HG02981 (cell line): ENCODE results near the gene ISOC1.
A peak's percentile ranks its signal among the peaks of the same experiment; 100 is the strongest.

Source experiments
- ATAC-seq: cut with Tn5 transposase; IDR thresholded peaks from one replicate; pipeline ENCODE4 v1.9.1; 2021; ENCODE audit warnings: mild to moderate bottlenecking, moderate library complexity; ENCODE audit not compliant: unreplicated experiment

The ISOC1 gene

DNA sequence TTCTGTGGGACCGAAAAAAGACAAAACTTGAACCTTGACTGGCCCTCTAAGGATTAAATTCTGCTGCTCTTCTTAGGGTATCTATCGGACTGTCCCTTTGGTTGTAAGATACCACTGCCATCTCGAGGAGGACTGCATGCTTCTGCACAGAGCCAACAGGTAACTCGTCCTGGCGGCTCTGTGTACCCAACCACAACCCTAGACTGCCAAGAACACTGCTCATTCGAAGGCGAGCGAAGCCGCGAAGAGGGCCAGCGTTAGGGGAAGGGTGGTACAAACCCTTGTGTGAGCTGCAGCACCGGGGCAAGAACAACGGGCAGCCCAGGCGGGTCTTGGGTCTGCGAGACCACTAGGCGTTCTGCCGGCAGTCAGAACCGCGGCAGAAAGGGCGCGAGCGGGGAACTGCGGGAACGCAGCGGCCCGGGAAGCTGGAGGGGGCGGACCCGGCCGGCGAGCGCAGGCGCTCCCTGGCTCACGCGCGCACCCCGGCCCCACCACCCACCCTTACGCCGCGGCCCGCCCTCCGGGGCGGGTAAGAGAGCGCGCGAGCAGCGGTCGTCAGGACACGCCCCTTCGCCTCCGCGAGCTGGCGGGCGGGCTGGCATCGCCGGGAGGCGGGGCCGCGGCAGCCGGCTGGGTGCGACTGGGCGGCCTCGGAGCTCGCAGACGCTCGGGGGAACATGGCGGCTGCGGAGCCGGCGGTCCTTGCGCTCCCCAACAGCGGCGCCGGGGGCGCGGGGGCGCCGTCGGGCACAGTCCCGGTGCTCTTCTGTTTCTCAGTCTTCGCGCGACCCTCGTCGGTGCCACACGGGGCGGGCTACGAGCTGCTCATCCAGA is at the start of gene ISOC1:
Gene ISOC1 (plus strand): TSS at position 663 of the 837 bp plus-strand sequence. CDS start 18 bp downstream, at position 681.
- peak; percentile 87 for ATAC-seq

GRCh38 chr5:129046151-129046550 is 48.4 kb upstream of the ISOC1 start:
- no peak for ATAC-seq

GRCh38 chr5:129048509-129048908 is 46.0 kb upstream of the ISOC1 start:
- no peak for ATAC-seq

- ATAC-seq: no peak
Measured at GRCh38 chr5:129049126-129049799, 45.3 kb upstream of the ISOC1 start.

DNA sequence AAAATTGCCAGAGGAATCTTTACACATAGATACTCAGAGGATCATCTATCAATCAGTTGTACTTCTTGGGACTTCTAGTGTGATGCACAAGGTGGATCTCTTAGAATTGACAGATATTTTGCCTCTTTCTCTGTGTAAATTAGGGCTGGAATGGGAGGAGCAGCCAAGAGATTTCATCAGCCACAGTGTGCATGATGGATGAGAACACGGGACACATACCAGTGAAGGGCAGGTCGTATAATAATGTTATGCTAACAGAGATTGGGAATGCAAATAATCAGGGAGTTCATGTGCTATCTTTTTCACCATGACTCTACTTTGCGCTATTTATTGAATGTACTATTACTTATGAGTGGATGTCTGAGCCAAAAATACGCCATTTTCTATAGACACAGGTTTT is 43.3 kb upstream of the ISOC1 start:
- ATAC-seq: no peak

DNA sequence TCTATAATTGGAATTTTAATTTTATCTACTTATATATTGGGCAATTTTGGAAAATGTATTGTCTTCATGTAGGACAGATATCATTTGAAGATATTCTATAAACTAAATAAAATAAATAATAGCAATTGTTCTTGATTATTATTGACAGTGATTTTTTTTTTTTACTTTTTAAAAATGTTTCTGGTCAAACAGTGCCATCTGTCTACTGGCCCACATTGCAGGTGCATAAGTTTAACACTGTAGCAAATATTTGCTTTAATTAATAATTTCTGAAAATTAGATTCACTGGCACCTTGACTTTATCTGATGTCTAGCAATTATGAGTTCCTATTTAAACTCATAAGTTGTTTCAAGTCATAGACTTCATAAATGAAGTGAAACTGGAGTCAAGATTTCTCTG is 41.1 kb upstream of the ISOC1 start:
- ATAC-seq: no peak

DNA sequence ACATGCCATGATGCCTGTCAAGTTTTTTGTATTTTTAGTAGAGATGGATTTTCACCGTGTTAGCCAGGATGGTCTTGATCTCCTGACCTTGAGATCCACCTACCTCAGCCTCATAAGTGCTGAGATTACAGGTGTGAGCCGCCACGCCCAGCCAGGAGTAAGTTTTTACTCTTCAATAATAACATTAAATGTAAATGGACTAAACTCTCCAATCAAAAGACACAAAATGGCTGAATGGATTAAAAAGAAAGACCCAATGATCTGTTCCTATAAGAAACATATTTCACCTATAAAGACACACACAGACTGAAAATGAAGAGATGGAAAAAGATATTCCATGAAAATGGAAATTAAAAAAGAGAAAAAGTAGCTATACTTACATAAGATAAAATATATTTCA is 37.2 kb upstream of the ISOC1 start:
- ATAC-seq: no peak

- no peak for ATAC-seq
Measured at GRCh38 chr5:129061849-129062248, 32.7 kb upstream of the ISOC1 start.

DNA sequence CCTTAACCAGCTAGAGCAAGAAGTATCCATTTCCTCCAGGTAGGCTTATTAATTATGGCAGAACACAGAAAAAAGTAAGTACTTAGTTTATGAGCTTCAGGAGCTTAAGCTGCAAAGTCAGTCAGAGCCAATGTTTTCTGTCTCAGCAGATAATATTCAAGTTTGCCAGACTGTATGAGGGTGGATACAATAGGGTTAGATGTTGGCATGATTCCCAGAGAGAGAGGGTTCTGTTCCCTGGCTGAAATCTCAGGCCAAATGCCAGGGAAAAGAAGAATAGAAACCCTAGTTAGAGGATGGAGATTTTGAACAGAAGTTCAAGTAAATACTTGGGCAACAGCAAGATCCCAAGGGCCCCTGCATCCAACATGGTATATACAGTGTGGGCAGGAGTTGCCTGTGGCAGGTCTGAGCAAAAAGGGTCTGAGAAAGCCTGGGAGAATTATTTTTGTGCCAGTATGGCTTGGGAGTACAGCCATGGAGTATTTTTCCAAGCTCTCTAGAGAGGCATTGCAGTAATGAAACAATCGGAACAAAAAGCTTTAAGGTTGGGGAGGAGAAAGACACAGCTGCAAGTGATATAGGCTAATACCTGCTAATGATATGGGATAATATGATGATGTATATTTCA is 31.0 kb upstream of the ISOC1 start:
- ATAC-seq: no peak

DNA sequence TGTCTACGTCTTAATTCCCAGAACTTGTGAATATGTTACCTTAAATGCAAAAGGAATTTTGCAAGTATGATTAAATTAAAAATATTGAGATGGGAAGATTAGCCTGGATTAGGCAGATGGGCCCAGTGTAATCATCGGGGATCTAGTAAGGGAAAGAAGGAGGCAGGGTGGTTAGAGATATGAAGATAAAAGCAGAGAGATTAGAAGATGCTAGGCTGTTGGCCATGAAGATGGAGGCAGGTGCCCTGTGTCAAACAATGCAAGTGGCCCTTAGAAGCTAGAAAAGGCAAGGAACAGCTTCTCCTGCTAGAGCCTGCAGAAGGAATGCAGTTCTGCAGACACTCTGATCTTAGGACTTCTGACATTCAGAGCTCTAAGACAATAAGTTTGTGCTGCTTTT is 28.8 kb upstream of the ISOC1 start:
- ATAC-seq: no peak

DNA sequence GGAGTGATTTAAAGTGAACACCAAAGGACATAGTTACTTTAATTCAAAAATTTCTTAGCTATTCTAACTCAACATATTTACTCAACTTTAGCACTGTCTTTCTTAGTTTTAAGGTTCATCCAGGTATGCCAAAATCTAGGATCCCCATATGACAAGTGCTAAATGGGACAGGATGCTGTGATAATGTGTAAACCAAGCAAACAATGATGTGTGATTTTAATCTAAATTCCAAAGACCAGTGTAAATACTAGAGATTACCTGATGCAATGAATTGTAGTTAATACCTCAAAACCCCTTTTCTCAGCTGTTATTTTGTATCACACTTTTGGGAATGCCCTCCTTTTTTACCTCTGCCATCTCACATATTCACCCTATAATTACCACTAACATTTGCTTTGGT is 26.8 kb upstream of the ISOC1 start:
- ATAC-seq: no peak

DNA sequence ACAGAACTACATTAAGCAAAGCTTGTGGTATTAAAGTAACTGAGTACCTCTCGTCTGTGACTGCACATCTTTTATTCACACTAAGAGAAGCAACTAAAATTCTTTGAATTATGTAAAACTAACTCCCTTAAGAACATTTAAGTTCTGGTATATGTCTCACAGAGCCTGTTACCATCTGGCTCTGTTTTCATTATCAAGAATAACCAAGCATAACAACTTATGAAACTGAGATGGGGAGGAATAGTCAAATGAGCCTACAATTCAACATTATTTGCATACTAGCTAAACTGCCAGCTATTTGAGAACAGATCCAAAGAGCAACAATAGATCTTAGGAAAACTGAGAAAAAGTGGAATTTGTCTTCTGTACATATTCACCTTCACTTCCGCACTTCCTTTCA is 25.3 kb upstream of the ISOC1 start:
- peak; percentile 77 for ATAC-seq

DNA sequence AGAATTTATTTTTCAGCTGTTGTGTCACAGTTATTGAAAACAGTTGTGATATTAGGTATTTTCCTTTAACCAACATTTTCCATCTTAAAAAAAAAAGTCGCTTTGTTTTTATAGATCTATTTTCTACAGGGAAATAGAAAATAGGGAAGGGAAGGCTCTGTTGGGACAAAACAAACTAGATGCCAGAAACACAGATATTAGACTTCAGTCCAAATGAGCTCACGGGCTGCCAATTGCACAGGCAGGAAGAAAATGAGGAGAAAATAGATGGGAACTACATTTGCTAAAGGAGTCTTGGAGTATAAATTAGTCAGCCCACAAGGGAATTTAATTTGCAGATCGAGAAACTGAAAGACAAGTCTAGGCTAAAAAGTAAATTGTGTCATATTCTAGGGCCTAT is 21.4 kb upstream of the ISOC1 start:
- ATAC-seq: no peak

DNA sequence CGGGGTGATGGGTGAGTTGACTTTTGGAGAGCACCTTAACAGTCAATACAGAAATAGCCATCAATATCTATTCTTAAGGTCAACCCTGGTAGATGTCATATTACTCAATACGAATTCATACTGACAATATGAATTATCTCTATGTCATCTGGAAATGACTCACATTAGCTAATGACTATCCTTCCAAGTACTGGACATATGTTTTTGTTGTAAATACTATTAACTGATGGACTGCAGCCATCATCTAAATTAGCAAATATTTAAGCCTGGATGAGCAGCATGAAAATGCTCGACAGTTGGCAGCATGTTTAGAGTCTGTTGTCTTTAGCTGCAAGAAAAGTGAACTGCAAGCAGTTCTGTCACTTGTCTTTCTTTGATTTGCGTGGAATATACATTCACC is 19.6 kb upstream of the ISOC1 start:
- no peak for ATAC-seq

DNA sequence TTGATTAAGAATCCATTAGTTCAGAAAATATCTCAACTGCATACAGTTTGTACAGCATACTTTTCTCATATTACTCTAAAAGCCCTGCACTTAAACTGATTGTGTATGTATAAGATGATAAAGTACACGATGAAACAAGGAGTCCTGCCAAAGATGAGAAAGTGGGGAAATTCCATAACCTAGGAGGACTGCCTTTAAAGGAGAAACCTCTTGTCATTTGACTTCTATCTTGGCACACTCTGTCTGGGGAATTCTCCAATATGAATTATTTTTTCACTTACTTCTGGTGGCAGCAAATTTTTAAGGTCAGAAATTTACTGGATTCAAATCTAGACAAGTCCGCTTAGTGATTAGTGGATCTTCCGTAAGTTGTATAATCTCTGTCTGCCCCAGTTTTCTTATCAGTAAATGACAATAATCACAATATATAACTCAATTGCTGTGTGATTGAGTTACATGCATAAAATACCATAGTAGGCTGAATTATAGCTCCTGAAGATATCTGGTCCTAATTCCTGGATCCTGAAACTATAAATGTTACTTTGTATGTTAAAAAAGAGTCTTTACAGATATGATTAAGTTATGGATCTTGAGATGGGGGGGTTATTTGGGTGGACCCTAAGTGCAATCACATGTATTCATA is 17.0 kb upstream of the ISOC1 start:
- ATAC-seq: no peak

DNA sequence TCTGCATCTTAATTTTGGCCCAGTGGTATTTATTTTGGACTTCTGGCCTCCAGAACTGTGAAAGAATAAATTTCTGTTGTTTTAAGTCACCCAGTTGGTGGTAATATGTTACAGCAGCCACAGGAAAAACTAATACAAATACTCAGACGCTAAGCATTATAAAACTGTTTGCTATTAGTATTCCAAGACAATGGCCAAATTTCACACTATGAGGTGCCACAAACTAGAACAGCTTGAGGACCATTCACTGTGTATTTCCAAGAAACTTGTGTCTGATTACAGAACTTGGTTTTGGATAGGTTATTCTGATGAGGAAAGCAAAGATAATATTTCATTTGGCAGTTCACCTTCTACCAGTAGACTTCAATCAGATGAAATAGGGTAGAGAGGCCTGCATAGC is 16.3 kb upstream of the ISOC1 start:
- ATAC-seq: no peak

DNA sequence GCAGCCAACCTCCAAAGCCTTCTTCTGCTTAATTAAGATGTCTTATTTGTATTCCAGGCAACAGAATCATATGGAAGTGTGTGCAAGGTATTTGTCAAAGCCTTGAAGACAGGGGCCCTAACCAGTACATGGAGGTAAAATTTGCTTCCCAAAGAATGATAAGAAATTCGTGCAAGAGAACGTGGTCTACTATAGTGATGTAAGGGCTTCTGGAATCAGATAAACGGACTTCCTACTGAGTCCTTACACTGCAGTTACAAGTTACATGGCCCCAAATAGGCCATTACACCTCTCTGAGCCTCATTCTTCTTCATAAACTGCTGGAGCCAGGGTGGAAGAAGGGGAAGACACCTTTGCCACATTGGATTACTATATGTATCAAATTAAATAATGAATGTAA is 15.9 kb upstream of the ISOC1 start:
- no peak for ATAC-seq

DNA sequence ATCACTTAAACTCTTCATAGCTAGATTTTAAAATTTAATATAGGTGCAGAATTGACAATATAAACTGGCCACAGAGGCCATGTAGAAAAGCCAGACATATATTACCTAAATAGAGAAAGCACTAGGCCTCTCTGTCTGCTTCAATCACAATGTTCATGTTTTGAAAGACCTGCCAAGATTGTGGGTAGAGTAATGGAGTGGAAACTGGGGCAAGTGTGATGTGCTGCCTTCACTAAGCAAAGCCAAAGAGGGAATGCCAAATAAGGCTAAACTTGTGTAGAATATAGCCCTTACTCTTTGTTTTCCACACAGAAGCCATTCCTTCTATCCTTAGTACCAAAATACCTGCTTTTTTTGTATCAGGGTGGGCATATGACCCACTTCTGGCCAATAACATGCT is 15.1 kb upstream of the ISOC1 start:
- no peak for ATAC-seq

GRCh38 chr5:129080766-129081165 is 13.8 kb upstream of the ISOC1 start:
- ATAC-seq: no peak

DNA sequence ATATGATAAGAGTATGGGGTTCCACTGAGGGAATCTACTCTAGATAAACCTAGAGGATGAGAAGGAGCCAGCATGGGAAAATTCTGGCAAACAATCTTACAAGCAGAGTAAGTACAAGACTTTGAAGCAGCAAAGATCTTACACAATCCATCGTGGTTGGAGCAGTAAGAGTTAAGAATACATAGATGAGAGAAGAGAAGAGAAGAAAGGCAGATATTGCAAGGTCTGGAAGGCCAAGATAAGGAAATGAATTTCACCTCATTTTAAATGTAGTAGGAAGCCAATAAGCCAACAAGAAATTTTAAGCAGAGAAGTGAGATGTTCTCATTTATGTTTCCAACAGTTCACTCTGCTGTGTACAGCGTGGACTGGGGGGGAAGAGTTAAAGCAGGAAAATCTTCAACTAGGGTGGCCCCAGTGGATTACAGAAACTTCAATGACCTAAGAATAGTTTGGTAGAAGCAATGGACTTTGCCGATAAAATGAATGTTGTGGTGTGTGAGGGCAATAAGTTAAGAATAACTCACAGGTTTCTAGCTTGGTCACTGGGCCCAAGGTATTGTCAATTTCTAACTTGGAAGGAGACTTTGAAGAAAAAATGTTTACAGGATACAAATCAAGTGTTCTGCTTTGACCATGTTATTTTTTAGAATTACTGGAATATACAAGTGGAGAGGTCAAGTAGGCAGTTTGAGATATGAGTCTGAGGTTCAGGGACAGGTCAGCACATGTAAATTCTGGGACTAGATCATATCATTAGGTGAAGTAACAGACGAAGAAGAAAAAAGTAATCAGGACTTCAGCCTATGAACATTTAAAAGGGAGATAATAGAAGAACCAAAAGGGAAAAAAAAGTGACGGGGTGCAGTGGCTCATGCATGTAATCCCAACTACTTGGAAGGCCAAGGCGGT is 12.1 kb upstream of the ISOC1 start:
- no peak for ATAC-seq
